Spinal cord (tissue), 10 donors: ENCODE results near the gene UNC5C. TPM values are rescaled to one million over a fixed set of nuclear protein-coding genes. Genes with fewer than 3 reads are reported as not detected.
A peak's percentile ranks its signal among the peaks of the same experiment; 100 is the strongest.
"Not testable (repeated sequence)": the region's sequence is repeated elsewhere in the genome, so short reads cannot be mapped to it uniquely, and the experiment has no call there.

Experiments used
- DNase-seq, 6 donors: peaks; one replicate each; pipeline versions ENCODE4 v3.0.0 to v3.0.0-alpha.2; 2013 to 2015; ENCODE audit warnings: low spot score in 6 of 6, low read depth in 4 of 6
- H3K27ac ChIP-seq: one replicate; pipeline ENCODE4 v1.5.1; 2013; ENCODE audit warnings: low read depth, low read length, control low read depth
- H3K27me3 ChIP-seq: one replicate; pipeline ENCODE4 v1.6.1; 2013; ENCODE audit warnings: low read length; ENCODE audit not compliant: control insufficient read depth, insufficient read depth
- H3K36me3 ChIP-seq: one replicate; pipeline ENCODE4 v1.6.1; 2013; ENCODE audit warnings: low read length; ENCODE audit not compliant: control insufficient read depth, insufficient read depth
- H3K4me1 ChIP-seq: one replicate; pipeline ENCODE4 v1.6.1; 2013; ENCODE audit warnings: low read length; ENCODE audit not compliant: control insufficient read depth, insufficient read depth
- H3K4me3 ChIP-seq: one replicate; pipeline ENCODE4 v1.5.1; 2013; ENCODE audit warnings: low read depth, low read length, control low read depth
- H3K9me3 ChIP-seq: one replicate; pipeline ENCODE4 v1.6.1; 2013; ENCODE audit warnings: low read length; ENCODE audit not compliant: control insufficient read depth, insufficient read depth
- WGBS: methylation state at CpG from one replicate; pipeline ENCODE4 v1.1.5; 2013; ENCODE audit warnings: missing lambda C conversion rate; ENCODE audit not compliant: insufficient coverage; 5-methylcytosine and 5-hydroxymethylcytosine counted together
- polyA plus RNA-seq, 2 donors: library from polyadenylated mRNA; unstranded; fragments of 120-200 nt; gene quantifications; one replicate each; pipeline ENCODE4 v1.2.1, GENCODE V29; 2013; ENCODE audit not compliant: insufficient read length in 2 of 2
- total RNA-seq, 2 donors: library from RNA; depleted of rRNA in 1 of 2; stranded (reverse); fragments of 120-200 nt in 1 of 2; fragments of >200 nt in 1 of 2; gene quantifications; one replicate each; pipeline versions ENCODE4 v1.2.3 to v1.2.4, GENCODE V29; 2013 to 2014
- donor health status: healthy.

Gene UNC5C
- total and polyA plus RNA-seq, 4 donors = 11.3 to 33.2 (median 20.7) TPM

DNA sequence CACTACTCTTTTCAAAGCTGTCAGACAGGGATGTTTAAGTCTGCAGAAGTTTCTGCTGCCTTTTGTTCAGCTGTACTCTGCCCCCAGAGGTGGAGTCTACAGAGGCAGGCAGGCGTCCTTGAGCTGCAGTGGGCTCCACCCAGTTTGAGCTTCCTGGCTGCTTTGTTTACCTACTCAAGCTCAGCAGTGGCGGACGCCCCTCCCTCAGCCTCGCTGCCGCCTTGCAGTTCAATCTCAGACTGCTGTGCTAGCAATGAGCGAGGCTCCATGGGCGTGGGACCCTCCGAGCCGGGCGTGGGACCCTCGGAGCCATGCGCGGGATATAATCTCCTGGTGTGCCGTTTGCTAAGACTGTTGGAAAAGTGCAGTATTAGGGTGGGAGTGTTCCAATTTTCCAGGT is 409.3 kb downstream of the UNC5C start:
- not testable (repeated sequence) for DNase-seq, H3K4me3 ChIP-seq, H3K4me1 ChIP-seq, H3K27ac ChIP-seq, H3K36me3 ChIP-seq, H3K9me3 ChIP-seq, H3K27me3 ChIP-seq
- over 99% methylated on average over 13 of the region's 14 CpGs for WGBS

DNA sequence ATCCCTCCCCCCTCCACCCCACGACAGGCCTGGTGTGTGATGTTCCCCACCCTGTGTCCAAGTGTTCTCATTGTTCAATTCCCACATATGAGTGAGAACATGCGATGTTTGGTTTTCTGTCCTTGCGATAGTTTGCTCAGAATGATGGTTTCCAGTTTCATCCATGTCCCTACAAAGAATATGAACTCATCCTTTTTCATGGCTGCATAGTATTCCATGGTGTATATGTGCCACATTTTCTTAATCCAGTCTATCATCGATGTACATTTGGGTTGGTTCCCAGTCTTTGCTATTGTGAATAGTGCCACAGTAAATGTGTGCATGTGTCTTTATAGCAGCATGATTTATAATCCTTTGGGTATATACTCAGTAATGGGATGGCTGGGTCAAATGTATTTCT is 414.8 kb downstream of the UNC5C start:
- not testable (repeated sequence) for H3K27me3 ChIP-seq, H3K27ac ChIP-seq, H3K9me3 ChIP-seq, H3K36me3 ChIP-seq, DNase-seq, H3K4me1 ChIP-seq, H3K4me3 ChIP-seq
- 100% methylated on average over 1 of the region's 4 CpGs for WGBS

DNA sequence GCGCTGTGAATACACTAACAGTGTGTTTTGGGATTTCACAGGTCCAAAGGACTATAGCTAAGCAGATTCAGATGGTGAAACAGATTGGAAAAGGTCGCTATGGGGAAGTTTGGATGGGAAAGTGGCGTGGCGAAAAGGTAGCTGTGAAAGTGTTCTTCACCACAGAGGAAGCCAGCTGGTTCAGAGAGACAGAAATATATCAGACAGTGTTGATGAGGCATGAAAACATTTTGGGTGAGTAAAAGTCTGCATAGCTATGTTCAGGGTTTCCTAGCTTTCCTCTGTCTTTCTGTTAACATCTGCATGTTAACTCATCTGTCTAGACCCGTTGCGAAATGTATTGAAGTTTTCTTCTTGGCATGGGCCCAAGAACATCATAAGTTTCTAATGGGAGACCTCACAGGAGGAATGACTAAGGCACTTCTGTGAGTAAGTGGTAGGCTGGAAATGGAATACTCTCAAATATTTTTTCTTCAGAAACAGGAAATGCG is 418.9 kb downstream of the UNC5C start:
- Histone ChIP-seq H3K27me3 (no peaks in the 10 kb centered on the region), H3K4me3 (no peak overlapping the region), H3K4me1 (no peaks in the 10 kb centered on the region), H3K27ac (no peak overlapping the region), H3K36me3 (no peaks in the 10 kb centered on the region), H3K9me3 (no peaks in the 10 kb centered on the region)
- DNase-seq = peak in 5 of 6 donors; percentile 17 to 88 (median 18)
- WGBS = 80% methylated on average over 4 of the region's 7 CpGs

DNA sequence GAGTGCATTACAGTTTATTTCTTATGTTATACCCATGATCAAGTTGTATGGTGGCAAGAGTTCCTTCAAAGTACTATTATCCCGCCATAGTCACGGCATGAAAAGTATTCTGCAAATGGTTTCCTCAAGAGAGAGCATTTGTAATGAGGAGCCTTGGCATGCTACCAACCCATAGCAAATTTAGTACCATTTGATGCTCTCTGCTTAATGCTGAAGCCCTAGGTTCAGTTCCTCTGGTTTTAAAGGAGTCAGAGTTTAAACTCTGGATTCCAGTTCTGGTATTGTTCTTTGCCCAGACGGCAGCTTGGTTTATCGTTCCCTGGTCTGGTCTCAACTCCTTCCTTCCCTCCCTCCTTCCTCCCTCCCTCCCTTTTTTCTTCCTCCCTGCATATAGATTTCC is 419.7 kb downstream of the UNC5C start:
- no peaks in the 10 kb centered on the region for H3K9me3 ChIP-seq
- no peak overlapping the region for H3K27ac ChIP-seq
- H3K27me3 ChIP-seq = no peaks in the 10 kb centered on the region
- no peaks in the 10 kb centered on the region for H3K4me1 ChIP-seq
- peak in 2 of 6 donors; percentile 12 to 66 for DNase-seq
- H3K36me3 ChIP-seq = no peaks in the 10 kb centered on the region
- WGBS = 60% methylated on average over 1 of the region's 4 CpGs
- H3K4me3 ChIP-seq = no peak overlapping the region

DNA sequence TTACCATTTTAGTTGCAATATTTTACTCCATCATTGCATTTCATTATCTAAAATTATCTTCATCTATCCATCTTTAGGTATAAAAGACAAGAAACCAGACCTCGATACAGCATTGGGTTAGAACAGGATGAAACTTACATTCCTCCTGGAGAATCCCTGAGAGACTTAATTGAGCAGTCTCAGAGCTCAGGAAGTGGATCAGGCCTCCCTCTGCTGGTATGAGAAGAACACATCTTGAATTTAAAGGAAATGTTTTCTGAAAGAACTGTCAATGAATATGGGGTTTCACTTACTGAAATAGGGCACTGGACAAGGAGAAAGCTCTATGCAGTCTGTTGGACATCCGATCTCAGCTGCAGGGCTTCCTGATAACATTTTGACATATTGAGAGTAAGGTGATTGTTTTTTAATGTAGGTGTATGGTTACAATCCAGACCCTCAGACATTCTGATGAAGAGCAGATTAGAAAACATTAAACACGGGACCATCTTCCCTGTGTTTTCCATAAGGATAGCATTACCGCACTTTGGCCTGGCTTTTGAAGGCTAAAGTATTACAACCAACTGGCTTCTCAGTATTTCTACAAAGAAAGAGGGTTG is 423.8 kb downstream of the UNC5C start:
- 33% methylated on average over 1 of the region's 4 CpGs for WGBS
- peaks cover 3% of the 10 kb centered on the region for H3K36me3 ChIP-seq
- no peaks in the 10 kb centered on the region for H3K27me3 ChIP-seq
- no peak overlapping the region for H3K4me3 ChIP-seq
- no peaks in the 10 kb centered on the region for H3K4me1 ChIP-seq
- H3K9me3 ChIP-seq = no peaks in the 10 kb centered on the region
- H3K27ac ChIP-seq = no peak overlapping the region
- DNase-seq = peak; percentile 29 to 93 (median 40)

DNA sequence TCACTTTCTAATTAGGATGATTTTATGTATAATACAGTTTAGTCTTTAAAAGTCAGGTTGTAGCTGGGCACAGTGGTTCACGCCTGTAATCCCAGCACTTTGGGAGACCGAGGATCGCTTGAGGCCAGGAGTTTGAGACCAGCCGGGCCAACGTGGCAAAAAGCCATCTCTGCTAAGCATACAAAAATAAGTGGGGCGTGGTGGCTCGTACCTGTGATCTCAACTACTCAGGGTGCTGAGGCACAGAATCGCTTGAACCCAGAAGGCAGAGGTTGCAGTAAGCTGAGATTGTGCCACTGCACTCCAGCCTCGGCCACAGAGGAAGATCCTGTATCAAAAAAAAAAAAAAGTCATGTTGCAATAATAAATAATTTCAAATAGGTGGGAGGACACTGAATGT is 426.8 kb downstream of the UNC5C start:
- H3K27me3 ChIP-seq = no peaks in the 10 kb centered on the region
- H3K9me3 ChIP-seq = no peaks in the 10 kb centered on the region
- 74% methylated on average over 8 of the region's 9 CpGs for WGBS
- no peak overlapping the region for H3K4me3 ChIP-seq
- H3K4me1 ChIP-seq = no peaks in the 10 kb centered on the region
- H3K27ac ChIP-seq = no peak overlapping the region
- peaks cover 3% of the 10 kb centered on the region for H3K36me3 ChIP-seq
- no peak for DNase-seq

DNA sequence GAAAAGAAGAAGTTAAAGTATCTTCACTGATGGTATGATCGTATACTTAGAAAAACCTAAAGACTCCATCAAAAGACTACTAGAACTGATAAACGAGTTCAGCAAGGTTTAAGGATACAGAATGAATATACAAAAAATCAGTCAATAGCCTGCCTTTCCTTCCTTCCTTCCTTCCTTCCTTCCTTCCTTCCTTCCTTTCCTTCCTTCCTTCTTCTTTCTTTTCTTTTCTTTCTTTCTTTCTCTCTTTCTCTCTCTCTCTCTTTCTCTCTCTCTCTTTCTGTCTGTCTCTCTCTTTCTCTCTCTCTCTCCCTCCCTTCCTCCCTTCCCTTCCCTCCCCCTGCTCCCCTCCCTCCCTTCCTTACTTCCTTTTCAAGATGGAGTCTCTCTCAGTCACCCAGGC is 428.3 kb downstream of the UNC5C start:
- Histone ChIP-seq H3K27me3 (no peaks in the 10 kb centered on the region), H3K27ac (no peak overlapping the region), H3K4me1 (no peaks in the 10 kb centered on the region), H3K36me3 (peaks cover 3% of the 10 kb centered on the region), H3K4me3 (no peak overlapping the region), H3K9me3 (no peaks in the 10 kb centered on the region)
- no peak for DNase-seq
- no CpG with 5 or more reads among the region's 2 CpGs for WGBS

DNA sequence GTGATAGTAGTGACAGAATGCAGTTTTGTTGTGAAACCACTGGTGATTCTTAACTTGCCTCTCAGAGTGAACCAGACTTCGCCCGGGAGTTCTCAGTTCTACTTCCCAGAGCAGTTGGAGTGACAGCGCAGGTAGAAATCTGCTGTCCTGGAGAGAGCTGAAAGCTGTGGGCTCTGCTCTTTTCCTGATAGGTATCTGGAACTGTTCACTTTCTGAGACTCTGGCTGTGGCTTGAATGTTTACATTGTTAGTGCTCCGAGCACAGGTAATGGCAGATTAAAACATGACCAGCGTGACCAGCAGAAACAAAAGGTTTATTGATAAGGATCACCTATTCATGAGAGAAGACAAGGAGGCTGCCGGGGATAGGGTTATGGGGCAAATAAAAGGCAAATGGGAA is 430.3 kb downstream of the UNC5C start:
- WGBS = 73% methylated on average over 5 of the region's 6 CpGs
- Histone ChIP-seq H3K9me3 (no peaks in the 10 kb centered on the region), H3K27ac (no peak overlapping the region)

DNA sequence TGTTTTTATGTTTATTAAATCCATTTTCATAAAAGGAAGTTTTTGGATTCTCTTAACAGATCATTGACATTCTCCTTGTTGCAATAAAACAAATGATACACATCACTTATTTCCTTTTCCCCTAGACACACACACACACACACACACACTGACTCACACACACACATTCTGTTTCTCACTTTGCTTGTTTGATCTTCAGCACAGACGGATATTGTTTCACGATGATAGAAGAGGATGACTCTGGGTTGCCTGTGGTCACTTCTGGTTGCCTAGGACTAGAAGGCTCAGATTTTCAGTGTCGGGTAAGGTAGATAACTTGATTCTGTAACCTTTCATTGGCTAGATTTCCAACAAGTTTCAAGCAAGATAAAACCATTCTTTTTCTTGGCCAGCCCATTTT is 434.3 kb downstream of the UNC5C start:
- no peak overlapping the region for H3K27ac ChIP-seq
- 94% methylated on average over 2 of the region's 3 CpGs for WGBS

More for the DNA sequence above, 430.3 kb downstream of the UNC5C start:
- H3K36me3 ChIP-seq = peaks cover 3% of the 10 kb centered on the region
- no peak overlapping the region for H3K4me3 ChIP-seq
- H3K27me3 ChIP-seq = no peaks in the 10 kb centered on the region
- DNase-seq = no peak
- H3K4me1 ChIP-seq = no peaks in the 10 kb centered on the region

More for the DNA sequence above, 434.3 kb downstream of the UNC5C start:
- Histone ChIP-seq H3K36me3 (no peaks in the 10 kb centered on the region), H3K4me3 (no peak overlapping the region), H3K9me3 (no peaks in the 10 kb centered on the region), H3K27me3 (no peaks in the 10 kb centered on the region), H3K4me1 (no peaks in the 10 kb centered on the region)
- no peak for DNase-seq
